Activated T-helper 1 cell treated with anti-CD3 and anti-CD28 coated beads, Interleukin-12 subunit alpha, Interleukin-12 subunit beta, Interleukin-2, Interleukin-4 antibody, amounts not matched to agents 30 ng/mL and 10 ng/mL and 1 ng/mL, durations not matched to agents 14 hours and 24 hours and 36 hours (primary cell): ENCODE measurements around the gene HSD17B1. TPM values are rescaled to one million over a fixed set of nuclear protein-coding genes. Genes with fewer than 3 reads are reported as not detected.
A peak's percentile ranks its signal among the peaks of the same experiment; 100 is the strongest.
"Not testable (repeated sequence)": the region's sequence is repeated elsewhere in the genome, so short reads cannot be mapped to it uniquely, and the experiment has no call there.

Experiments
- DNase-seq: peaks from one replicate; pipeline ENCODE4 v3.0.0; 2021; ENCODE audit warnings: low spot score
- H3K27ac Mint-ChIP-seq: one replicate; pipeline ENCODE4 v1.8.0; 2021; ENCODE audit warnings: mild to moderate bottlenecking, mixed read lengths
- H3K27me3 Mint-ChIP-seq: one replicate; pipeline ENCODE4 v1.8.0; 2022; ENCODE audit warnings: mild to moderate bottlenecking, moderate library complexity, mixed read lengths; ENCODE audit not compliant: insufficient read depth
- H3K36me3 Mint-ChIP-seq: one replicate; pipeline ENCODE4 v1.8.0; 2021; ENCODE audit warnings: low read depth, mixed read lengths
- H3K4me1 Mint-ChIP-seq: one replicate; pipeline ENCODE4 v1.8.0; 2021; ENCODE audit warnings: low read depth, mixed read lengths
- H3K4me3 Mint-ChIP-seq: one replicate; pipeline ENCODE4 v1.8.0; 2021; ENCODE audit warnings: mild to moderate bottlenecking, moderate library complexity, mixed read lengths
- H3K9me3 Mint-ChIP-seq: one replicate; pipeline ENCODE4 v1.8.0; 2021; ENCODE audit warnings: mixed read lengths
- intact Hi-C: fragments of 100-400 bp; cut with micrococcal nuclease; formaldehyde crosslinking; loops from one replicate; pipeline ENCODE4 v1.15.1; 2024
- total RNA-seq: library from RNA; stranded (reverse); gene quantifications from 2 replicates; pipeline ENCODE4 v1.2.3, GENCODE V29; 2022

Gene HSD17B1
- total RNA-seq, 1 donor from 2014 or later: 0.78 TPM

DNA sequence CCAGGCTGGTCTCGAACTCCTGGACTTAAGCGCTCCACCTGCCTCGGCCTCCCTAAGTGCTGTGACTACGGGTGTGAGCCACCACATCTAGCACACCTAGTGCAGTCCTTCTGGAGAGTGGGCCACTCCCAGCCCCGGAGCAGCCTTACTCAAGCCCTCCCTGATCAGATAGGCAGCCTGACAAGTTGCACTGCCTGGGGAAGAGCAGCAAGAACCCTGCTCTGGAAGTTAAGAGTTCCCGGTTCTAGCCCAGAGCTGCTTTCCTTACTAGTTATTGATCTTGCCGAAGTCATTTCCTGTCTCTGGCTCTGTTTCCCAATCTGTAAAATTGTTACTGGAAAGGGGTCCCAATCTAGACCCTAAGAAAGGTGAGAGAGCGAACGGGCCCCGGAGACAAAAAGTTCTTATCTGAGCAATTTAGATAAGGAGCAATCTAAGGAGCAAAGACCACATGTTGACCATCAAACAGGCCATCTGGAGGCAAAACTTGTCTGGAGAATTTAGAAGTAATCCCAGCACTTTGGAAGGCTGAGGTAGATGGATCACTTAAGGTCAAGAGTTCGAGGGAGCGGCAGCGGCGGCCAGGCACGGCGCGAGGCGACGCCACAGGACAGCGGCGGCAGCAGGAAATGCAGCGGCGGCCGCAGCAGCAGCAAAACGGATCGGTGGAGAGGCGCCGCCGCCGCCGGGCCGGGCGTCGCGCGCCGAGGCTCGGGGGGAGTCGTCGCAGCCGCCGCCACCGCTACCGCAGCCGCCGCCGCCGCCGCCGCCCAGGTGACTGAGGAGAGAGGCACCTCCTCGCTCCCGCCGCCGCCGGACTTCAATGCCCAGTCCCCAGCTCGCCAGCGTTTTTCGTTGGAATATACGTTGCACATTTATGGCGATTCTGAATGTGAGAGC, 21.0 kb upstream of the HSD17B1 start:
- Mint-ChIP-seq H3K36me3 (peaks cover 6% of the 10 kb centered on the region), H3K27me3 (peaks cover 19% of the 10 kb centered on the region), H3K4me1 (peaks cover 34% of the 10 kb centered on the region), H3K27ac (peak overlapping the region; percentile 44), H3K4me3 (peak overlapping the region; percentile 78), H3K9me3 (no peaks in the 10 kb centered on the region)
- intact Hi-C loops: no loop called here
- peak; percentile 37 for DNase-seq

DNA sequence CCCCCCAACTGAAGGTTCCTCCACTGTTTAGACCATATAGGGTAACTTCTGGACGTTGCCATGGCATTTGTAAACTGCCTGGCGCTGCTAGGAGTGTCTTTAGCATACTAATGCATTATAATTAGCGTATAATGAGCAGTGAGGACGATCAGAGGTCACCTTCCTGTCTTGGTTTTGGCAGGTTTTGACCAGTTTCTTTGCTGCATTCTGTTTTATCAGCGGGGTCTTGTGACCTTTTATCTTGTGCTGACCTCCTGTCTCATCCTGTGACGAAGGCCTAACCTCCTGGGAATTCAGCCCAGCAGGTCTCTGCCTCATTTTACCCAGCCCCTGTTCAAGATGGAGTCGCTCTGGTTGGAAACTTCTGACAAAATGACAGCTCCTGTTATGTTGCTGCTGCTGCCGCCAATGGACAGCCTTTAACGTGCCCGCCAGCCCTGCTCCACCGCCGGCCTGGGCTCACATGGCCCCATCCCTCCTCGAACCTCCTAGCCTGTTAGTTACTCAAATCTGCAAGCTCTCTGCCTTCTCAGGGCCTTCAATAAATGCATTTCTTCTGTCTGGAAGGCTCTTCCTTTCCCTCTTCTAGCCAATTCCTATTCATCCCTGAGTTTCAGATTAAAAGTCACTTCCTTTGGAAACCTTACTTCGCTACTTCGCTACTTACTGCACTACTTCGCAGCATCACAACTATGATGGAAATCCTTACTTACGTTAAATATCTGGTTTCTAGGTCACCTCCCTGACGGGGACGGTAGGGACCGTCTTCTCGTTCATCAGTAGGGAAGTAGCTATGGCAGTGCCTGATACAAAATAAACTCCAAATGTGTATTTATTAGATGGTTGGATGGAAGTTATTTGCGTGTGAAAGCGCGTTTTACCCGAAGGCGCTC, 17.3 kb upstream of the HSD17B1 start:
- peaks cover 8% of the 10 kb centered on the region for H3K36me3 Mint-ChIP-seq
- no peak for DNase-seq
- H3K27me3 Mint-ChIP-seq: peaks cover 16% of the 10 kb centered on the region
- H3K9me3 Mint-ChIP-seq: no peaks in the 10 kb centered on the region
- H3K4me1 Mint-ChIP-seq: peaks cover 33% of the 10 kb centered on the region
- intact Hi-C loops: loop anchor here (1.0 kb wide), 3 partner anchors 19 to 74 kb away; partner anchors contain the start of genes PSMC3IP, RETREG3 and TUBG1
- H3K27ac Mint-ChIP-seq: peak overlapping the region; percentile 89
- H3K4me3 Mint-ChIP-seq: peak overlapping the region; percentile 89

DNA sequence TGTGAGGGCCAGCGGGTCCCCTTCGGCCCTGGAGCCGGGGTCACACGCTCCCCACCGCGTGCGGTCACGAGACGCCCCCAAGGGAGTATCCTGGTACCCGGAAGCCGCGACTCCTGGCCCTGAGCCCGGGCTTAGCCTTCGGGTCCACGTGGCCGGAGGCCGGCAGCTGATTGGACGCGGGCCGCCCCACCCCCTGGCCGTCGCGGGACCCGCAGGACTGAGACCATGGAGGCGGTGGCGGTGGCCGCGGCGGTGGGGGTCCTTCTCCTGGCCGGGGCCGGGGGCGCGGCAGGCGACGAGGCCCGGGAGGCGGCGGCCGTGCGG, 16.7 kb upstream of the HSD17B1 start, which contains the start of gene NAGLU:
Gene NAGLU (plus strand): TSS at position 194 of the 324 bp plus-strand sequence. CDS start 32 bp downstream, at position 226.
- peak within 1 kb of the TSS; percentile 90 for H3K4me3 Mint-ChIP-seq
- intact Hi-C loops: loop anchor here (1.0 kb wide), 3 partner anchors 18 to 73 kb away; partner anchors contain the start of genes PSMC3IP, RETREG3 and TUBG1
- H3K27ac Mint-ChIP-seq: peak within 1 kb of the TSS; percentile 89
- H3K9me3 Mint-ChIP-seq: no peaks in the 10 kb centered on the region
- H3K4me1 Mint-ChIP-seq: peaks cover 33% of the 10 kb centered on the region
- peaks cover 8% of the 10 kb centered on the region for H3K36me3 Mint-ChIP-seq
- peaks cover 16% of the 10 kb centered on the region for H3K27me3 Mint-ChIP-seq
- DNase-seq: peak; percentile 85

DNA sequence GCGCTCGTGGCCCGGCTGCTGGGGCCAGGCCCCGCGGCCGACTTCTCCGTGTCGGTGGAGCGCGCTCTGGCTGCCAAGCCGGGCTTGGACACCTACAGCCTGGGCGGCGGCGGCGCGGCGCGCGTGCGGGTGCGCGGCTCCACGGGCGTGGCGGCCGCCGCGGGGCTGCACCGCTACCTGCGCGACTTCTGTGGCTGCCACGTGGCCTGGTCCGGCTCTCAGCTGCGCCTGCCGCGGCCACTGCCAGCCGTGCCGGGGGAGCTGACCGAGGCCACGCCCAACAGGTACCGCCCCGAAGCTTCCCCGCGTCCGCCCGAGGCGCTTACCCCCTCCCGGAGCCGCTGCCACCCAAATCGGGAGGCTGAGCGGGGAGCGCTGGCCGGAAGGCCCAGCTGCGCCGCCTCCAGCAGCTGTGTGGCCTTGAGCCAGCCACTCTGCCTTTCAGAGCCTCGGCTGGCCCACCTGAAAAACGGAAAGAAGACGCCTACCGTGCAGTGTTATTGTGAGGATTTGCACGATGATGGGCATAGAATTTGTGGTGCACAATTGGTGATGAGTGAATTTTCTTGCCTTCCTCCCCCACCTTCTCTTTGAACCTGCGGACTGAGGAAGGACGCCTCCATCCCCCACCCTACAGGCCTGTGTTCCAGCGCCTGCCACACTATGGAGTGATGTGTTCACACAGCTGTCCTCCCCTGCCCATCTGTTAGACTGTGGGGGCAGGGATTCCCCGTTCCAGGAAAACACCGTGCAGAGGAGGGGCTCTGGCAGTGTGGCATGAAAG, 16.2 kb upstream of the HSD17B1 start:
- DNase-seq: peak; percentile 76
- Mint-ChIP-seq H3K9me3 (no peaks in the 10 kb centered on the region), H3K36me3 (peaks cover 8% of the 10 kb centered on the region), H3K27me3 (peaks cover 15% of the 10 kb centered on the region), H3K4me1 (peaks cover 33% of the 10 kb centered on the region), H3K27ac (peak overlapping the region; percentile 88), H3K4me3 (peak overlapping the region; percentile 90)
- intact Hi-C loops: loop anchor here (1.0 kb wide), 3 partner anchors 18 to 73 kb away; partner anchors contain the start of genes PSMC3IP, RETREG3 and TUBG1

DNA sequence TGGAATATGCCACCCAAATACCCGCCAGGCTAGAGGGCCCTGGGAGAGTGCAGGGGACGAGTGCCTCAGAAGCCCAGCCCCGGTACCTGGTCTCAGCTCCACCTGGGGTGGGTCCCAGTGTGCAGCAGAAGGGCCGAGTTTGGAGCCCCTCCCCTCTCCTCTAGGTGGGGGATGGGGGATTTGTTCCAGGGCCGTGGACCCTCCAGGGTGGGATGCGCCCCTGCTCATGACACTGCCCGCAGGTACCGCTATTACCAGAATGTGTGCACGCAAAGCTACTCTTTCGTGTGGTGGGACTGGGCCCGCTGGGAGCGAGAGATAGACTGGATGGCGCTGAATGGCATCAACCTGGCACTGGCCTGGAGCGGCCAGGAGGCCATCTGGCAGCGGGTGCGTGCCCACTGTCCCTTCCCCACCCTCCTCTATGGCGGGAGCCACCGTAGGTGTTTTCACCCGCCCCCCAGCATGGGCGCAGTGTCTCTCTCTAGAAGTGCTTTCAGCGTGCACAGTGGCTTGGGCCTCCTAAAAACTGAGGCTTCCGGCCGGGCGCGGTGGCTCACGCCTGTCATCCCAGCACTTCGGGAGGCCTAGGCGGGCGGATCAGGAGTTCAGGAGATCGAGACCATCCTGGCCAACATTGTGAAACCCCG, 15.4 kb upstream of the HSD17B1 start:
- no peaks in the 10 kb centered on the region for H3K9me3 Mint-ChIP-seq
- peaks cover 8% of the 10 kb centered on the region for H3K36me3 Mint-ChIP-seq
- intact Hi-C loops: no loop called here
- H3K4me3 Mint-ChIP-seq: peak overlapping the region; percentile 90
- peaks cover 12% of the 10 kb centered on the region for H3K27me3 Mint-ChIP-seq
- DNase-seq: no peak
- H3K27ac Mint-ChIP-seq: no peak overlapping the region
- H3K4me1 Mint-ChIP-seq: peaks cover 31% of the 10 kb centered on the region

DNA sequence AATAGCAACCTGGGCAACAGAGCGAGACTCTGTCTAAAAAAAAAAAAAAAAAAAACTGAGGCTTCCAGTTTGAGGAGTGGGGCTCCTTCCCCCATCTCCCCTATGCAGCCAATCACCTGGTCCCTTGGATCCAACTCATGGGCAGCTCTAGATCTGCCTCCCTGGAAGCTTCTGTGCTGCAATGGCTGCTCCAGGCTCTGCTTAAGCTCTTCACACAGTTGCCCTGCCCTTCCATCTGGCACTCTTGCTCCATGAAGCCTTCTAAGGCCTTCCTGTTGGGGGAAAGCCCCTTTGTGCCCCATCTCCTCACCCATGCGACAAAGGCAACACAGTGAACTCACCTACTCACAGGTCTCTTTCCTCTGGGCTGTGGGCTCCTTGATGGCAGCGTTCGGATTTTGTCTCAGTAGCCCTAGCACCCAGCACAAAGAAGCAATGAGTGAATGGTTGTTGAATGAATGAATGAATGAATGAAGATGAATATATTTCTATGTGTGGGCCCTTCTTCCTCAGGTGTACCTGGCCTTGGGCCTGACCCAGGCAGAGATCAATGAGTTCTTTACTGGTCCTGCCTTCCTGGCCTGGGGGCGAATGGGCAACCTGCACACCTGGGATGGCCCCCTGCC, 14.8 kb upstream of the HSD17B1 start:
- H3K27ac Mint-ChIP-seq: peak overlapping the region; percentile 24
- peaks cover 31% of the 10 kb centered on the region for H3K4me1 Mint-ChIP-seq
- H3K9me3 Mint-ChIP-seq: no peaks in the 10 kb centered on the region
- no peak for DNase-seq
- intact Hi-C loops: no loop called here
- peaks cover 9% of the 10 kb centered on the region for H3K36me3 Mint-ChIP-seq
- peaks cover 10% of the 10 kb centered on the region for H3K27me3 Mint-ChIP-seq
- H3K4me3 Mint-ChIP-seq: peak overlapping the region; percentile 62

DNA sequence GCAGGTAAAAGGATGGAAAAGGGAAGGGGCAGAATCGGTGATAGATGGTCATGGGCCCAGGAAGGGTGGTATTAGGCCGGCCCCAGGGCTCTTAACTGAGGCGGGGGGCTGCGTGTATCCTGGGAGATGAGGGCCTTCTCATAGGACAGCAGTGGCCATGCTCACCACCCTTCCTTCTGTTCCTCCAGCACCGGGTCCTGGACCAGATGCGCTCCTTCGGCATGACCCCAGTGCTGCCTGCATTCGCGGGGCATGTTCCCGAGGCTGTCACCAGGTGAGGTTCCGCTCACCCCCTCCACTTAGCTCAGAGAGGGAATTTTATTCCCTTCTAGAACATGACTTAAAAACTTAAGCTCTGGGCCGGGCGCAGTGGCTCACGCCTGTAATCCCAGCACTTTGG, 14.2 kb upstream of the HSD17B1 start:
- intact Hi-C loops: no loop called here
- Mint-ChIP-seq H3K4me1 (peaks cover 31% of the 10 kb centered on the region), H3K27me3 (peaks cover 7% of the 10 kb centered on the region), H3K9me3 (no peaks in the 10 kb centered on the region), H3K4me3 (no peak overlapping the region), H3K27ac (no peak overlapping the region), H3K36me3 (peaks cover 9% of the 10 kb centered on the region)
- no peak for DNase-seq

DNA sequence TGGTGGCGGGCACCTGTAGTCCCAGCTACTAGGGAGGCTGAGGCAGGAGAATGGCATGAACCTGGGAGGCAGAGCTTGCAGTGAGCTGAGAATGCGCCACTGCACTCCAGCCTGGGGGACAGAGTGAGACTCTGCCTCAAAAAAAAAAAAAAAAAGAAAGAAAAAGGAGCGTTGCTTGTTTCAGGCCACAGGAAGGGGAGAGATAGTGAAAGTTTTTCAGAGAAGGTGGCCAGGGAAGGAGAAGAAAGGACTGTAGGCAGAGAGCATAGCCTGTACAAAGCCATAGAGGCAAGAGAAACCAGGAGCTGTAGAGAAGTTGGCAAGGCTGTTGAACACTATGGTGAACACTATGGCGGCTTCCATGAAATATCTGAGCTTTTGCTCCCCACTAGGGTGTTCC, 12.2 kb upstream of the HSD17B1 start:
- H3K4me1 Mint-ChIP-seq: peaks cover 27% of the 10 kb centered on the region
- H3K36me3 Mint-ChIP-seq, H3K27me3 Mint-ChIP-seq, H3K27ac Mint-ChIP-seq, DNase-seq, intact Hi-C loops, H3K9me3 Mint-ChIP-seq: not testable (repeated sequence)
- H3K4me3 Mint-ChIP-seq: peak overlapping the region; percentile 15

DNA sequence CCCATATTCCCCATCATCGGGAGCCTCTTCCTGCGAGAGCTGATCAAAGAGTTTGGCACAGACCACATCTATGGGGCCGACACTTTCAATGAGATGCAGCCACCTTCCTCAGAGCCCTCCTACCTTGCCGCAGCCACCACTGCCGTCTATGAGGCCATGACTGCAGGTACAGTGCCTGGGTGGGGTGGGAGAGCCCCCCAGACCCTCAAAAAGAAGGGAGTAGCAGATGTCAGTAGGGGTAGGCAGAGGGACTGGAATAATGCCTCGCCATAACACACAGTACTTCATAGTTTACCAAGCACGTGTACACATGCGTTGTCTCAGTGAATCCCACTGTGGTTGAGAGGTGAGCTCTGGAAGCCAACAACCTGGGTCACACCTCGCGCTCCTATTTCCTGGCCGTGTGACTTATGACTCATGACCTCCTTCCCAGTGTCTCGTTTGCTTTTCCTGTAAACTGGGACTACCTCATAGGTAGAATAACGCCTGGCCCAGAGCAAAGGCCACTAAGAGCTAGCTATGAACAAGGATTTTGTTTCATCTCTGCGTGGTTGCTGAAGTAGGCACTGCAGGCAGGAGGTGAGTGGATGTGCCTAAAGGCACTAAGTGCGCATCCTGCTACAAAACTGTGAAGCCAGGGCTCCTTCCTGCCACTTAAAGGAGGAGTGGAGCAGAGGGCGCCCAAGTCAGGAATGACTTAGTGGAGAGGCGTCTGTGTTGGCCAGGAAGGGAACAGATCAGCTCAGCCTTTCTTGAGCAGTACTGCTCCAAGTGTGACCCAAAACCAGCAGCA, 11.5 kb upstream of the HSD17B1 start:
- peak overlapping the region; percentile 57 for H3K27ac Mint-ChIP-seq
- H3K9me3 Mint-ChIP-seq: no peaks in the 10 kb centered on the region
- peak overlapping the region; percentile 59 for H3K4me3 Mint-ChIP-seq
- peaks cover 7% of the 10 kb centered on the region for H3K36me3 Mint-ChIP-seq
- no peak for DNase-seq
- intact Hi-C loops: no loop called here
- no peaks in the 10 kb centered on the region for H3K27me3 Mint-ChIP-seq
- H3K4me1 Mint-ChIP-seq: peaks cover 24% of the 10 kb centered on the region

DNA sequence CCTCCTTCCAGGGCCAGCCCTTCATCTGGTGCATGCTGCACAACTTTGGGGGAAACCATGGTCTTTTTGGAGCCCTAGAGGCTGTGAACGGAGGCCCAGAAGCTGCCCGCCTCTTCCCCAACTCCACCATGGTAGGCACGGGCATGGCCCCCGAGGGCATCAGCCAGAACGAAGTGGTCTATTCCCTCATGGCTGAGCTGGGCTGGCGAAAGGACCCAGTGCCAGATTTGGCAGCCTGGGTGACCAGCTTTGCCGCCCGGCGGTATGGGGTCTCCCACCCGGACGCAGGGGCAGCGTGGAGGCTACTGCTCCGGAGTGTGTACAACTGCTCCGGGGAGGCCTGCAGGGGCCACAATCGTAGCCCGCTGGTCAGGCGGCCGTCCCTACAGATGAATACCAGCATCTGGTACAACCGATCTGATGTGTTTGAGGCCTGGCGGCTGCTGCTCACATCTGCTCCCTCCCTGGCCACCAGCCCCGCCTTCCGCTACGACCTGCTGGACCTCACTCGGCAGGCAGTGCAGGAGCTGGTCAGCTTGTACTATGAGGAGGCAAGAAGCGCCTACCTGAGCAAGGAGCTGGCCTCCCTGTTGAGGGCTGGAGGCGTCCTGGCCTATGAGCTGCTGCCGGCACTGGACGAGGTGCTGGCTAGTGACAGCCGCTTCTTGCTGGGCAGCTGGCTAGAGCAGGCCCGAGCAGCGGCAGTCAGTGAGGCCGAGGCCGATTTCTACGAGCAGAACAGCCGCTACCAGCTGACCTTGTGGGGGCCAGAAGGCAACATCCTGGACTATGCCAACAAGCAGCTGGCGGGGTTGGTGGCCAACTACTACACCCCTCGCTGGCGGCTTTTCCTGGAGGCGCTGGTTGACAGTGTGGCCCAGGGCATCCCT, 9.3 kb upstream of the HSD17B1 start:
- intact Hi-C loops: no loop called here

More for the DNA sequence above, 9.3 kb upstream of the HSD17B1 start:
- no peak overlapping the region for H3K4me3 Mint-ChIP-seq
- peaks cover 5% of the 10 kb centered on the region for H3K36me3 Mint-ChIP-seq
- H3K27me3 Mint-ChIP-seq: no peaks in the 10 kb centered on the region
- H3K27ac Mint-ChIP-seq: no peak overlapping the region
- peaks cover 13% of the 10 kb centered on the region for H3K4me1 Mint-ChIP-seq
- DNase-seq: no peak
- H3K9me3 Mint-ChIP-seq: no peaks in the 10 kb centered on the region
